ENCODE measurements around the gene SH2D7. TPM values are rescaled to one million over a fixed set of nuclear protein-coding genes. Genes with fewer than 3 reads are reported as not detected.

The SH2D7 gene
- total RNA-seq, 1 experiment from 2014 or later = not detected

DNA sequence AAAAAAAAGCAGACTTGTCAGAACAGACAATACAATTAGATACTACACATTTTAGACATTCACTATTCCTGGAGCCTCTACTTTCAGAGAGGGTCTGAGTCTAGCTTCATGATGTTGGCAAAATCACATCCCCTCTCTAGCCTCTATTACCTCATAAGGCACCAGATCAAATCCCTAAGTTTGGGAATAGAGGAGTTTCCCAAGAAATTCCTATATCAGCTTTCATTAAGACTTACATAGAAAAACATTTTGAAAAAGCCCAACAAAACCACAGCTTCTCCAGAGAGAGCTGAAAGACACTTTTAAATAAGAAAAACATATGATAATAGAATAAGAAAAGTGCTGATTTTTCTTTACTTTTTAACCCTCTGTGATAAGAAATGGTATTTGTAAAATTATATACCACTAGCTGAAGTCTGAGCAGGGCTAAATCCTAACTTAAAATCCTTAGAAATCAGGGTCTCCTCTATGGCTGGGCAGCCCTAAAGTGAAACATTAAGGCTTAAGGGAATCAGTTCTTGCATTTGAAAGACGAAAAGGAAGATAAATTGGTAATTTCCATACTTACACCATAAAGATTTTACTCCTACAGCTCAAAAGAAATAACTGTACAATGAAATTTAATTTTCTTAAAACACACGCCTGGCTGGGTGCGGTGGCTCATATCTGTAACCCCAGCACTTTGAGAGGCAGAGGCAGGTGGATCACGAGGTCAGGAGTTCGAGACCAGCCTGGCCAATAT, 19.1 kb upstream of the SH2D7 start:
- H3K27ac Mint-ChIP-seq = no peak overlapping the region
- CTCF ChIA-PET = no interaction called here
- POLR2A ChIA-PET = no interaction called here
- H3K36me3 Mint-ChIP-seq = peaks cover 2% of the 10 kb centered on the region; the same call in 1 of the 2 replicates
- H3K4me3 Mint-ChIP-seq = no peak overlapping the region
- no peak for DNase-seq (ENCODE audit: low spot score)
- TF ChIP-seq, protein P1, sequence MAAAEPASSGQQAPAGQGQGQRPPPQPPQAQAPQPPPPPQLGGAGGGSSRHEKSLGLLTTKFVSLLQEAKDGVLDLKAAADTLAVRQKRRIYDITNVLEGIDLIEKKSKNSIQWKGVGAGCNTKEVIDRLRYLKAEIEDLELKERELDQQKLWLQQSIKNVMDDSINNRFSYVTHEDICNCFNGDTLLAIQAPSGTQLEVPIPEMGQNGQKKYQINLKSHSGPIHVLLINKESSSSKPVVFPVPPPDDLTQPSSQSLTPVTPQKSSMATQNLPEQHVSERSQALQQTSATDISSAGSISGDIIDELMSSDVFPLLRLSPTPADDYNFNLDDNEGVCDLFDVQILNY (CRISPR knock-in tag; IDR thresholded peaks at IDR 0.05) = no peak
- TF ChIP-seq, protein P2, sequence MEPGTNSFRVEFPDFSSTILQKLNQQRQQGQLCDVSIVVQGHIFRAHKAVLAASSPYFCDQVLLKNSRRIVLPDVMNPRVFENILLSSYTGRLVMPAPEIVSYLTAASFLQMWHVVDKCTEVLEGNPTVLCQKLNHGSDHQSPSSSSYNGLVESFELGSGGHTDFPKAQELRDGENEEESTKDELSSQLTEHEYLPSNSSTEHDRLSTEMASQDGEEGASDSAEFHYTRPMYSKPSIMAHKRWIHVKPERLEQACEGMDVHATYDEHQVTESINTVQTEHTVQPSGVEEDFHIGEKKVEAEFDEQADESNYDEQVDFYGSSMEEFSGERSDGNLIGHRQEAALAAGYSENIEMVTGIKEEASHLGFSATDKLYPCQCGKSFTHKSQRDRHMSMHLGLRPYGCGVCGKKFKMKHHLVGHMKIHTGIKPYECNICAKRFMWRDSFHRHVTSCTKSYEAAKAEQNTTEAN (CRISPR knock-in tag; IDR thresholded peaks at IDR 0.05) = no peak
- TF ChIP-seq NR1H2 (CRISPR knock-in tag; IDR thresholded peaks at IDR 0.05) (no peak), ZNF396 (CRISPR knock-in tag; IDR thresholded peaks at IDR 0.05; ENCODE audit: borderline replicate concordance) (no peak), SMAD3 (CRISPR knock-in tag; IDR thresholded peaks at IDR 0.05; ENCODE audit: borderline replicate concordance) (no peak), ZNF138 (CRISPR knock-in tag; conservative IDR thresholded peaks at IDR 0.05) (no peak), PRRX2 (CRISPR knock-in tag; IDR thresholded peaks at IDR 0.05) (no peak), GABPB1 (CRISPR knock-in tag; IDR thresholded peaks at IDR 0.05) (no peak), MYBL2 (CRISPR knock-in tag; IDR thresholded peaks at IDR 0.05) (no peak), NFATC4 (CRISPR knock-in tag; IDR thresholded peaks at IDR 0.05) (no peak), GTF2I (CRISPR knock-in tag; conservative IDR thresholded peaks at IDR 0.05) (no peak)
- TF ChIP-seq, protein P3, sequence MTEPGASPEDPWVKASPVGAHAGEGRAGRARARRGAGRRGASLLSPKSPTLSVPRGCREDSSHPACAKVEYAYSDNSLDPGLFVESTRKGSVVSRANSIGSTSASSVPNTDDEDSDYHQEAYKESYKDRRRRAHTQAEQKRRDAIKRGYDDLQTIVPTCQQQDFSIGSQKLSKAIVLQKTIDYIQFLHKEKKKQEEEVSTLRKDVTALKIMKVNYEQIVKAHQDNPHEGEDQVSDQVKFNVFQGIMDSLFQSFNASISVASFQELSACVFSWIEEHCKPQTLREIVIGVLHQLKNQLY (CRISPR knock-in tag; IDR thresholded peaks at IDR 0.05) = no peak
- peaks cover under 1% of the 10 kb centered on the region; the same call in 1 of the 2 replicates for H3K27me3 Mint-ChIP-seq (ENCODE audit: low read depth)
- peaks cover 27% of the 10 kb centered on the region for H3K4me1 Mint-ChIP-seq
- no peak for ATAC-seq
- no peaks in the 10 kb centered on the region for H3K9me3 Mint-ChIP-seq

DNA sequence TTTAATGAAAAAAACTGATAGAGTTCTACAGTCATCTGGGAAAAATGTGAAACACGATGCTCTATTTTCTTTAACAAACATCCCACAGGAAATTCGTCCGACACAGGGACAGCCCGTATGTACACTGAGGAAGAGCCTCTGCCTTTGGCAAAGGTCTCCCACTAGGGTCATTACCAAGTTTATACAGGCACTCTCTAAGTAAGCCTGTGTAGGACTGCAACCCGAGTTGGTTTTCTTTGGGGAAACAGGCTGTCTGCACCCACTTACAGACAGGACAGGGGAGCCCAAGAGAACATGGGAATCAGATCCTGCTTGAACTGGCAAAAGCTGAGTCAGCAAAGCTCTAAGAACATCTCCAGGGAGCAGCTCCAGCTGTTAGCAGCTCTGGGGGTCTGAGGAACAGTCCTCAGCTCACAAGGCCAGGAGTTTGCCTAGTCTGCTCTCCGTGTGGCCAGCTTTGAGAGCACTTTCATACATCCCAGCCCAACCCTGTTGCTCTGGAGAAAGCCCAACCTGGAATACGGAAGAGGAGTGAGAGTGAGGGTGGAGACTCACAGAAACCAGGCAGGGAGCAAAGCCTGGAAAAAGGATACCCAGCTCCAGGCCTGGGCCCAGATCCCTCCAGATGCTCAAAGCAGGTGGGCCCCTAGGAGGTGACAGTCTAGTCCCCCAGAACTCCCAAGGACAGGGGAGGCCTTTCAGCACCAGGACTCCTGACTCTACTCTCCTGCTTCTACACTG, 16.7 kb upstream of the SH2D7 start:
- H3K27me3 Mint-ChIP-seq (ENCODE audit: low read depth) = peaks cover 6% of the 10 kb centered on the region
- DNase-seq (ENCODE audit: low spot score) (peak; percentile 33), ATAC-seq (peak; percentile 62)
- TF ChIP-seq, protein P4, sequence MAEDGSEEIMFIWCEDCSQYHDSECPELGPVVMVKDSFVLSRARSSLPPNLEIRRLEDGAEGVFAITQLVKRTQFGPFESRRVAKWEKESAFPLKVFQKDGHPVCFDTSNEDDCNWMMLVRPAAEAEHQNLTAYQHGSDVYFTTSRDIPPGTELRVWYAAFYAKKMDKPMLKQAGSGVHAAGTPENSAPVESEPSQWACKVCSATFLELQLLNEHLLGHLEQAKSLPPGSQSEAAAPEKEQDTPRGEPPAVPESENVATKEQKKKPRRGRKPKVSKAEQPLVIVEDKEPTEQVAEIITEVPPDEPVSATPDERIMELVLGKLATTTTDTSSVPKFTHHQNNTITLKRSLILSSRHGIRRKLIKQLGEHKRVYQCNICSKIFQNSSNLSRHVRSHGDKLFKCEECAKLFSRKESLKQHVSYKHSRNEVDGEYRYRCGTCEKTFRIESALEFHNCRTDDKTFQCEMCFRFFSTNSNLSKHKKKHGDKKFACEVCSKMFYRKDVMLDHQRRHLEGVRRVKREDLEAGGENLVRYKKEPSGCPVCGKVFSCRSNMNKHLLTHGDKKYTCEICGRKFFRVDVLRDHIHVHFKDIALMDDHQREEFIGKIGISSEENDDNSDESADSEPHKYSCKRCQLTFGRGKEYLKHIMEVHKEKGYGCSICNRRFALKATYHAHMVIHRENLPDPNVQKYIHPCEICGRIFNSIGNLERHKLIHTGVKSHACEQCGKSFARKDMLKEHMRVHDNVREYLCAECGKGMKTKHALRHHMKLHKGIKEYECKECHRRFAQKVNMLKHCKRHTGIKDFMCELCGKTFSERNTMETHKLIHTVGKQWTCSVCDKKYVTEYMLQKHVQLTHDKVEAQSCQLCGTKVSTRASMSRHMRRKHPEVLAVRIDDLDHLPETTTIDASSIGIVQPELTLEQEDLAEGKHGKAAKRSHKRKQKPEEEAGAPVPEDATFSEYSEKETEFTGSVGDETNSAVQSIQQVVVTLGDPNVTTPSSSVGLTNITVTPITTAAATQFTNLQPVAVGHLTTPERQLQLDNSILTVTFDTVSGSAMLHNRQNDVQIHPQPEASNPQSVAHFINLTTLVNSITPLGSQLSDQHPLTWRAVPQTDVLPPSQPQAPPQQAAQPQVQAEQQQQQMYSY (CRISPR knock-in tag; IDR thresholded peaks at IDR 0.05) = peak; percentile 98
- no peak for TF ChIP-seq NFATC4 (CRISPR knock-in tag; IDR thresholded peaks at IDR 0.05)
- 0 out of 2 replicates have a peak, but pooled peaks have one; percentile 18 for TF ChIP-seq ZNF423 (CRISPR knock-in tag; IDR thresholded peaks at IDR 0.05)
- CTCF ChIA-PET = interaction anchor here (0.8 to 1.7 kb wide), 7 partner anchors 14 to 116 kb away, joined by 3 to 12 read pairs (median 5); no protein-coding TSS in a partner anchor
- POLR2A ChIA-PET = interaction anchor here (0.5 to 1.0 kb wide), 3 partner anchors 13 to 226 kb away, joined by 3 read pairs; no protein-coding TSS in a partner anchor
- H3K4me1 Mint-ChIP-seq = peaks cover 27% of the 10 kb centered on the region
- H3K4me3 Mint-ChIP-seq = peak overlapping the region; percentile 96
- no peaks in the 10 kb centered on the region for H3K9me3 Mint-ChIP-seq
- H3K27ac Mint-ChIP-seq = peak overlapping the region; percentile 78
- H3K36me3 Mint-ChIP-seq = peaks cover 2% of the 10 kb centered on the region; the same call in 1 of the 2 replicates
